Measurements from ENCODE around the gene RHOF. TPM values are rescaled to one million over a fixed set of nuclear protein-coding genes. Genes with fewer than 3 reads are reported as not detected.

Gene RHOF
- total RNA-seq, 4 donors from 2014 or later: 5.1 to 27.6 (median 13.1) TPM

DNA sequence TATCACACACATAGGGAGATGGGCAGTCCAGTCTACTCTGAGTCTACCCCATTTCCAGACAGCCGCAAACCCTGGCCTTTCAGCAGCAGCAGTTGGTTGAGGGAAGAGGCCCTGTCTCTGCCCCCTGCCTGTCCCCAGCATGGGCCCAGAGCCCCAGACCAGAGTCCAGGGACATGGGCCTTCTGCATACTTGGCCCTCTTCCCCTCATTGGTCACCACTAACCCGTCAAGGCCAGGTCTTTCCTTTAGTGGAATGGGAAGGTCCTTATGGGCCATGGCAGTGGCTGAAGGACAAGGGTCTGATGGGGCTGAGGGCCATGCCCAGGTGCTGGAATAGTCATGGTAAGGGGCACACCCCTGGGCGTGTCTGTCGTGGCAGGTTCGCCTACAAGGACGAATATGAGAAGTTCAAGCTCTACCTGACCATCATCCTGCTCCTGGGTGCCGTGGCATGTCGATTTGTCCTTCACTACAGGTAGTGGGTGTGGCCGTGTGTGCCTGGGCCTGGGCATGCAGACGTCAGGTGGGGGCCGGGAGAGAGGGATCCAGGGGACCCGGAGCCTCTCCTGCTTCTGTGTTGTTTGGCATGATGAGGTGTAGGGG is 41.6 kb downstream of the RHOF start:
- peaks cover 0 to 6% of the 10 kb centered on the region in 2 donors for H3K4me1 ChIP-seq
- no peaks in the 10 kb centered on the region for H3K36me3 ChIP-seq
- intact Hi-C loops (cut with DNase I; ENCODE audit: low total_unique reads): no loop called here
- no peaks in the 10 kb centered on the region for H3K27me3 ChIP-seq
- DNase-seq: no peak
- no peak for TF ChIP-seq POLR2A (IDR thresholded peaks at IDR 0.05)
- TF ChIP-seq, protein P1, sequence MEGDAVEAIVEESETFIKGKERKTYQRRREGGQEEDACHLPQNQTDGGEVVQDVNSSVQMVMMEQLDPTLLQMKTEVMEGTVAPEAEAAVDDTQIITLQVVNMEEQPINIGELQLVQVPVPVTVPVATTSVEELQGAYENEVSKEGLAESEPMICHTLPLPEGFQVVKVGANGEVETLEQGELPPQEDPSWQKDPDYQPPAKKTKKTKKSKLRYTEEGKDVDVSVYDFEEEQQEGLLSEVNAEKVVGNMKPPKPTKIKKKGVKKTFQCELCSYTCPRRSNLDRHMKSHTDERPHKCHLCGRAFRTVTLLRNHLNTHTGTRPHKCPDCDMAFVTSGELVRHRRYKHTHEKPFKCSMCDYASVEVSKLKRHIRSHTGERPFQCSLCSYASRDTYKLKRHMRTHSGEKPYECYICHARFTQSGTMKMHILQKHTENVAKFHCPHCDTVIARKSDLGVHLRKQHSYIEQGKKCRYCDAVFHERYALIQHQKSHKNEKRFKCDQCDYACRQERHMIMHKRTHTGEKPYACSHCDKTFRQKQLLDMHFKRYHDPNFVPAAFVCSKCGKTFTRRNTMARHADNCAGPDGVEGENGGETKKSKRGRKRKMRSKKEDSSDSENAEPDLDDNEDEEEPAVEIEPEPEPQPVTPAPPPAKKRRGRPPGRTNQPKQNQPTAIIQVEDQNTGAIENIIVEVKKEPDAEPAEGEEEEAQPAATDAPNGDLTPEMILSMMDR (IDR thresholded peaks at IDR 0.05): no peak
- no peak overlapping the region for H3K27ac ChIP-seq
- H3K9me3 ChIP-seq: no peaks in the 10 kb centered on the region
- no peak overlapping the region for H3K4me3 ChIP-seq

DNA sequence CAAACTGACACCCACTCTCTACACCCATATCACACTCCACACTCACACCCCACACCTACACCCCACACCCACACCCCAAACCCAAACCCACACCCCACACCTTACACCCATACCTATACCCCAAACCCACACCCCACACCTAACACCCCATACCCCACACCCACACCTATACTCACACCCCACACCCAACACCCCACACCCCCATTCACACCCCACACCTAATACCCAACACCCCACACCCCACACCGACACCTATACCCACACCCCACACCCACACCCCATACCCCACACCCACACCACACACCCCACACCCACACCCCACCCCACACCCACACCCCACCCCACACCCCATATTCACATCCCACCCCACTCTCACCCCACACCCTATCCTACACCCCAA is 42.5 kb downstream of the RHOF start:
- H3K36me3 ChIP-seq: no peaks in the 10 kb centered on the region
- TF ChIP-seq POLR2A (IDR thresholded peaks at IDR 0.05): no peak
- TF ChIP-seq, protein P1 (IDR thresholded peaks at IDR 0.05): no peak
- H3K9me3 ChIP-seq: no peaks in the 10 kb centered on the region
- no peak for DNase-seq
- peaks cover 0 to 6% of the 10 kb centered on the region in 2 donors for H3K4me1 ChIP-seq
- intact Hi-C loops (cut with DNase I; ENCODE audit: low total_unique reads): no loop called here
- no peak overlapping the region for H3K27ac ChIP-seq
- no peak overlapping the region for H3K4me3 ChIP-seq
- H3K27me3 ChIP-seq: no peaks in the 10 kb centered on the region

DNA sequence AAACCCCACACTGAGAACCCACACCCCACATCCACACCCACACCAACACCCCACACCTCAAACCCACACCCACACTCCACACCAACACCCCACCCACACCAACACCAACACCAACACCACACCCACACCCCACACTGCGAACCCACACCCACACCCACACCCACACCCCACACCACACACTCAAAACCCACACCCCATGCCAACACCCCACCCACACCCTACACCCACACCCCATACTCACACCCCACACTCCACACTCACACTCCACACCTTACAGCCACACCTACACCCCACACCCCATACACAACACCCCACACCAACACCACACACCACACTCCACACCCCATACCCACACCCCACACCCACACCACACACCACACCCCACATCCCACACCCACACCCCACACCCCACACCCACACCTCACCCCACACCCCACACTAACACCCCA is 43.0 kb downstream of the RHOF start:
- intact Hi-C loops (cut with DNase I; ENCODE audit: low total_unique reads): no loop called here

DNA sequence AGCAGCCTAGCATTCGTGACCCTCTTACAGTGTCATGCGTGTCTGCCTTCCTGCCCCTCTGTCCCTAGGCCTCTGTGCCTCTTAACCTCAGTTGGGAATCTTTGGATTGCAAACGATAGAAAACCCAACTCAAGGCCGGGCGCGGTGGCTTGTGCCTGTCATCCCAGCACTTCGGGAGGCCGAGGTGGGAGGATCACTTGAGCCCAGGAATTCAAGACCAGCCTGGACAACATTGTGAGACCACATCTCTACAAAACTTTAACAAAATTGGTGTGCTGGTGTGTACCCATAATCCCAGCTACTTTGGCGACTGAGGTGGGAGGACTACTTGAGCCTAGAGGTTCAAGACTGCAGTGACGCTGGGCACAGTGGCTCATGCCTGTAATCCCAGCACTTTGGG is 44.2 kb downstream of the RHOF start:
- H3K27me3 ChIP-seq: no peaks in the 10 kb centered on the region
- DNase-seq: no peak
- H3K4me3 ChIP-seq: no peak overlapping the region
- H3K27ac ChIP-seq: peak overlapping the region; percentile 68 to 84
- intact Hi-C loops (cut with DNase I; ENCODE audit: low total_unique reads): no loop called here
- H3K4me1 ChIP-seq: peaks cover 0 to 6% of the 10 kb centered on the region in 2 donors
- H3K36me3 ChIP-seq: no peaks in the 10 kb centered on the region
- TF ChIP-seq POLR2A (IDR thresholded peaks at IDR 0.05): no peak
- TF ChIP-seq, protein P1 (IDR thresholded peaks at IDR 0.05): no peak
- H3K9me3 ChIP-seq: no peaks in the 10 kb centered on the region

More for the DNA sequence above, 43.0 kb downstream of the RHOF start:
- no peaks in the 10 kb centered on the region for H3K27me3 ChIP-seq
- H3K4me3 ChIP-seq: no peak overlapping the region
- H3K9me3 ChIP-seq: no peaks in the 10 kb centered on the region
- H3K4me1 ChIP-seq: peaks cover 0 to 6% of the 10 kb centered on the region in 2 donors
- H3K27ac ChIP-seq: no peak overlapping the region
- no peak for DNase-seq
- H3K36me3 ChIP-seq: no peaks in the 10 kb centered on the region
- no peak for TF ChIP-seq POLR2A (IDR thresholded peaks at IDR 0.05)
- TF ChIP-seq, protein P1 (IDR thresholded peaks at IDR 0.05): no peak

DNA sequence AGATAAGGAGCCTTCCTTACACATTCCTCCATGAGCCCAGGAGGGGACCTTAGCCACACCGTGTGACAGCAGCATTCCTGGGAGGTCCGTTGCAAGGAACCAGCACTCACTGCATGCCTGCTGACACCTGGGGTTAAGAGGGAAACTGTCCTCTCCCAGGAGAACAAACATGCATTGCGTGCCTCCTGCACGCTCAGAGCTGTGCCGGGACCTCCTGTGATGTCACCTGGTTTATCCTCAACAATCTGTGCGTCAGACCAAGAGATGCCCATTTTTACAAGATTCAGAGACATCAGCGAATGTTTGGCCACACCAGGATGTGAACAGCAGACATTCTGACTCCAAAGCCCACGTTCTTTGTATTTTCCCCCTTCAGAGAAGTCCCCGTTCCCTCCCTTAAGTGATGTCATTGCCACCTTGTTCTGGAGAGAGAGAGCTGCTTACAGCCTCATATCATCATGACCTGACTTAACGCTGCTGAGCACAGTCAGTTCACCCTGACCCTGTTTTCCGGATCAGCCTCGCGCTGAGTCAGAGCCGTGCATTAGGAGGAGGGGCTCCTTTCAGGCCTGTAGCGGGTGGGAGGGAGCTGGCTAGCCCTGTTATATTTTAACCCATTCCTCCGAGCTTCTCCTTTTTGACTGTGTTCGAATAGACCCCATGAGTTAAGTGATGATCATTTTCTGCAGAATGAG is 44.8 kb downstream of the RHOF start:
- intact Hi-C loops (cut with DNase I; ENCODE audit: low total_unique reads): no loop called here
- no peaks in the 10 kb centered on the region for H3K9me3 ChIP-seq
- H3K4me3 ChIP-seq: no peak overlapping the region
- DNase-seq: peak; percentile 72 to 82
- H3K4me1 ChIP-seq: peaks cover 0 to 6% of the 10 kb centered on the region in 2 donors
- TF ChIP-seq, protein P1 (IDR thresholded peaks at IDR 0.05): no peak
- TF ChIP-seq POLR2A (IDR thresholded peaks at IDR 0.05): no peak
- H3K27ac ChIP-seq: peak overlapping the region; percentile 68 to 84
- H3K36me3 ChIP-seq: no peaks in the 10 kb centered on the region
- H3K27me3 ChIP-seq: no peaks in the 10 kb centered on the region
